HG03139 (cell line): ENCODE results near the gene PLEKHO2.

Experiments used
- ATAC-seq: cut with Tn5 transposase; IDR thresholded peaks from one replicate; pipeline ENCODE4 v1.9.1; 2021; ENCODE audit not compliant: unreplicated experiment

The PLEKHO2 gene

DNA sequence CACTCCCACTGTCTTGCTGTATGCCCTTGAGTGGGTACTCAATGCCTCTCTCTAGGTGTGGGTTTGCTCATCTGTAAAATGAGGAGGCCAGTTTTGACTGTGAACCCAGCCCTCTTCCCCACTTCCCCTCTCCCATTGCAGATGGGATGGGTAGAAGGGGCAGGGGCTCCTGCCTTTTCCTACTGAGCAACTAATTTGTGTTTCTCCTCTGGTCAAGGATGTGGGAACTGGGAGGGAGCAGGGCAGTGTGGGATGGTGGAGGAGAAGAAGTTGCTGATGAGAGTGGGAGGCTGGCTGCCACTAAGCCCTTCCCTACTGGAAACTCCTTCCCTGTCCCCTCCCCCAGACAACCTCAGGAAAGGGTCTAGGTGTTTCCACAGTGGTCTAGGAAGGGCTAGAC lies 49.8 kb downstream of the PLEKHO2 start:
- no peak for ATAC-seq

DNA sequence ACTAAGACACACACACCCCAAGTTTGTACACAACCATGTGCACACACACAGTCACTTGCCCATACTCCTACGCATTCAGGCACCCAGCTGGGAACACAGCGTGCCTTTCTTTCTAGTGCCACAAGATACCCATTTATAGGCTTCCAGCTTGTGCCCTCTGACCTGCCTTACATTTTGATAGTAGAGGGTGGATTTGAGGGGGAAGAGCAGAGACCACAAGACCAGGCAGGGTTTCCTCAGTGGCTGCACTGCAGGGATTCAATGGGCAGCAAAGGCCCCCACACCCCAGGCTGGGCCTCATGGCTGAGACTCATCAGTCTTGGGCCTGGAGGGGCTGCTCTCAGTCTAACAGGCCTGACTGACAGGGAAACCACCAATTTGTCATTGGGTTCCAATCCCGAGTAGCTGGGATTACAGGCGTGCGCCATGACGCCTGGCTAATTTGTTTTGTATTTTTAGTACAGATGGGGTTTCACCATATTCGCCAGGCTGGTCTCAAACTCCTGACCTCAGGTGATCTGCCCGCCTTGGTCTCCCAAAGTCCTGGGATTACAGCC lies 51.2 kb downstream of the PLEKHO2 start:
- no peak for ATAC-seq

DNA sequence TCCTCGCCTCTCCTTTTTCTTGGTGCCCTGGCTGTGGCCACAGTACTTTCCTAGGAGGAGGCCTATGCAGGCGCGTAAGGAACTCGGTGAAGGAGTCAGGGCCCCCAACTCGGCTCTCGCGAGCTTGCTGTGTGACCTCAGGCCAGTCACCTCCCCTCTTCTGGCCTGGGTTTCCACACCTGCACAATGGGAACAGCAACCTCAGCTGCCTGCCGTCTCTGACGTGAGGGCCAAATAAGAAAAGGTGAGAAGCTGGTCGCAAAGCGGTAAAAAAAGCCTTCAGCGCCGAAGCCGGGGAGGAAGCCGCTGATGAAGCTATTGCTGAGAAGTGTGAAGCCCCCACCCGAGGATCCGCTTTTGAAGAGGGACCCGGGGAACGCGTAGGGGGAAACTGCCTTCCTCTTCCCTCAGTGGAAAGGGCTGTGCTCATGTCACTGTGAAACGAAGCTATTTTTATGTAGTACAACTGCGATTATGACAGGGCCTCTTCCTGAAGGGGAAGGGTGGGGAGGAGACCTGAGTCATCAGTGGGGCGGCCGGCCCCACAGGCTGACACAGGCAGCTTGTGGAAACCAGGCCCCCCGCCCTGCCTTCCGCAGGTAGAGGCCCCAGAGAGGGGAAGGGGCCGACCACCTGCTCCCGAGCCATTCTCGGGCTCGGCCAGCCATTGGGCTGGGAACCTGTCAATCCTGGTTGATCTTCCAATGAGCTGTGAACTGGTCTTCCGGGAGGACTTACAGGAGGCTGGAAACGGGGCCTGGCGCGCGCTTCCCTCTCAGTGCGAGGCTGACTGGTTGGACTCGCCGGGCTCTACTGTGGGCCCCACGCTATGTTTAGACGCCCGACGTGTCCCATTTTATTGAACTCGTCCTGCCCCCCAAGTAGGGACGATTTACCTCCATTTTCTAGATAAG lies 52.0 kb downstream of the PLEKHO2 start:
- ATAC-seq: peak; percentile 53

DNA sequence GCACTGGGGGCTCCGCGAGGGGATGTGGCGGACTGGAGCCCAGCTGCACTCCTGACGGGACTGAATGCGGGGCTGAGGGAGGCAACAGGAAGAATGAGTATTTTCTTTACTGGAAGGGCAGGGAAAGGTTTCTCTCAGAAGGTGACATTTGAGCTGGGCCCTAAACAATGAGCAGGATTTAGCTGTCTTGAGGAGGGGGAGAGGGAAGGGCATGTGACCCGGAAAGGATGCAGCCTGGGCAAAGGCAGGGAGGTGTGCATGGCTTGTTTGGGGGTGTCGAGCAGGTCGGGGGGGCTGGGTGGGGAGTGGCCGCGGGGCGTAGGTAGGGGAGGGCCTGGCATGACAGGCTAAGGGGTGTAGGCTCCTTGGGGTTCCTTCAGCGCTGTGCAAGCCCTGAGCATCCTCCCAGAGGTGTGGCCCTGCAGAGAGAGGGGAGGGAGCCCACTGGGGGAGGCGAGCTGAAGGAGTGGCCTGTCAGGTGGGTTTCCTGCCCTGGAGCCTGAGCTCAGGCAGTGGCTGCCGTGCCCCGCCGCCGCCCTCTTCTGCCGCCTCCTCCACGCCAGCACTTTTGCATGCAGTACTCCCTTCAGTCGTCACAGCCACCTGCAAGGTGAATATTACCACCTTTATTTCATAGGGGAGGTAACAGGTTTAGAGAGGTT lies 52.8 kb downstream of the PLEKHO2 start:
- ATAC-seq: peak; percentile 40

DNA sequence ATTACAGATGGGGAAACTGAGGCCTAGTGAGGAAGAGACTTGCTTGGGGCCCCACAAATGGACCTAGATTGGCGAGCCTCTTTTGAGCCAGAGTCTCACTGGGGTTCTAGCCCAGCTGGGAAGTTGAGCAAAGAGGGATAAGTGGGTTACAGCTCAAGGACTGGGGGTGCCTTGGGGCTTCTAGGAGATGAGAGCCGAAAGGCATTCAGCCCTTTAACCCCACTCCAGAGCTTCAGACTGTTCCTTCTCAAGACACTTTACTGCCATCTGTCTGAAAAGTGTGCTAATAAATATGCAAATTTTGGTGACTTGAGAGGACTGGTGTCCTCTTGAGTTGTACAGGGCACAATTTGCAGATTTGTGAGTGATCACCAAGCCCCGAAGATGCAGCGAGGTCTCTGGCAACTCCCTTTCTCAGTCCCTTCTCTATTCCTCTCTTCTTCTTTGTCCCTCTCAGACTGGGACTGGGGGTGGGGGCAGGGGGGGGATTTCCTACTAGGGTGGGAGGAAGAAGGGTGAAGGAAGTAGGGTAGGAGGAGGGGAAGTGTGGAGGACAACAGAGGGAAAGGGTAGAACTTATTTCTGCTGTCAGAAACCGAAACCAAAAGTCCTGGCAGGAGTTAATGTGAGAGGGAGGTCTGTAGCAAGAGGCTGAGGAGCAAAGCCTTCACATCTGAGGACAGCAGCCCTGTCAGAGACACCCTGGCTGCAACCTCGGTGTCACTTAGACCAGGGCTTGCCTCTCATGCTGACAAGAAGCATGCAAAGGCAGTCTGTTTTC lies 53.8 kb downstream of the PLEKHO2 start:
- ATAC-seq: no peak

DNA sequence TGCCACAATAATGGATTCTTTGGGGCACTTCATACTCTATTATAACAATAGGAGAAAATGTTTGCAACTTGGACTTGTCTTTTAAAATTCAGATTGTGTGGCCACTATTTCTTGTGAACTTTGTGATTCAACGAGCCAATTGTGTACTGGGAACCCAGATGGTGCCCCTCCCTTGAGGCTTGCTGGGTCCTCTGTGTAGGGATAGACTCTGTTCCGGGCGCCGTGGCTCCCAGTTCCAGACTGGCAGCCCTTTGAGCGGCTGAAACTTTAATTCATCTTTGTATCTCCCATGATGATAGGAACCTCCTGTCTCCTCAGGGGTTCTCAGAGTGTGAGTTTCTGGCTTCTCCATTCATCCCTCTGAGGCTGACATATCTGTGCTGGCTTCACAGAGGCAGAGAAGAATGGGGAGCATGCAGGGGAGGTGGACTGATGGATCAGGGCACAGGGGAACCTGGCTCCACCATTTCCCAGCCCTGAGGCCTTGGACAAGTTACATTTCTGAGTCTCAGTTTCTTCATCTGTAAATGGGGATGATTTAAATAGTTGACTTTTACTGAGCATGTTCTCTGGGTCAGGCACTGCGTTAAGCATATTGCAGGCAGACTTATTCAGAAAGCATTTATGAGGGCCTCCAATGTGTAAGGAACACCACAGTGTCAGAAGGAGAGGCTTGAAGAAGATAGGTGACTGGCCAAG lies 54.8 kb downstream of the PLEKHO2 start:
- no peak for ATAC-seq

DNA sequence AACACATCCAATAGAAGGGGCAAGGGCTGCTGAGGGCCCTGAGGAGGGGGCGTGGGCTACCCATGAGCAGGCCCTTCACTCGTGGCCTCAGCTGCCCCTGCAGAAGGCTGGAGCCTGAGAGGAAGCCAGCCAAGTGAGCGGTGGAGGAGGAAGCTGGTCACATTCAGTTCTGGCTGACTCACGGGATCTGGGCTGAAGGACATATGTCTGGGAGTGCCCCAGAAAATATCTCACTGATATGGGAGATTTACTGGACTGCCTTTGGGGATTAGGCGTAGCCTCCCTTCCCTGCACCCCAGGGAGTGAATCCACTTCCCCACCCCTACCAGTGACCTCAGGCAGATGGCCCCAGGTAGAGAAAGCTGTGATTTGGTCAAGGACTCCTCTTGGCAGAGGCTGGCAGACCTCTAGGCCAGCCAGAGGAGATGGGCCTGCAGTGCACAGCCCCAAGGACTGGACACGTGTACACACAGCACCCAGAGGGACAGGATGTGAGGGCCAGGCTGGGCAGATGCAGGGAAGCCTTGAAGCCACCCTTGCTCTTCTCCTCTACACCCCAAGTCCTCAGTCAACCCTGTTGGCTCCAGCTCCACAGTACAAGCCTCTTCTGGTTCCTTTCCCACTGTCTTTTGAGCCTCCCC lies 55.8 kb downstream of the PLEKHO2 start:
- no peak for ATAC-seq

DNA sequence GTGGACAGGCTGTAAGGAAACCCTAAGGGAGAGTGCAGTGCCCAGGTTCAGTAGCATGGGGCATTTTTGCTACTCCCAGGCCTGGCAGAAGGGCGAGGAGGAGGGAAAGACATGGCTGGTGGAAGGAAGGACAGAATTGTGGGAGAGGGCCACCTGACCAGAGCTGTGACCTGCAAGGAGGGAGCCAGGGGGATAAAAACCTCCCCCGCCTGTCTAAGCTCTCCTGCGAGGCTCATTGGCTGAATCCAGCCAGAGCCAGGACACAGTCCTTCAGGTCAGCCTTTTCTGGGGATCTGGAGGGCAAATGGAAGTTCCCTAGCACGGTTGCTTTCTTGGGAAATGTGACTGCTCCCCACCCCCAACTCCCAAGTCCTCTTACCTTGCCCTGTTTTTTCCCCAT lies 56.7 kb downstream of the PLEKHO2 start:
- no peak for ATAC-seq

DNA sequence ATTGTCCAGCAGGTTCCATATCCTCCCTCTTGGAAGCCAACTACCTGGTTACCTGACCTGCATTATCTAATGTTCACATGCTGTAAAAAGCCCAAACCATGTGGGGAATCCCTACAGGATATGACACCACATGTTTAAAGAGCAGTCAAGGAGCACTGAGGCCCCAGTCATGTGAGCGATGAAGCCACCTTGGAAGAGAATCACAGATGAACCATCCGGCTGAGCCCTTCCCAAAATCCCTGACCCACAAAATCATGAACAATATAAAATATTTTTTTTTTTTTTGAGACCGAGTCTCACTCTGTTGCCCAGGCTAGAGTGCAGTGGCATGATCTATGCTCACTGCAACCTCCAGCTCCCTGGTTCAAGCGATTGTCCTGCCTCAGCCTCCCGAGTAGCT lies 59.4 kb downstream of the PLEKHO2 start:
- ATAC-seq: no peak

DNA sequence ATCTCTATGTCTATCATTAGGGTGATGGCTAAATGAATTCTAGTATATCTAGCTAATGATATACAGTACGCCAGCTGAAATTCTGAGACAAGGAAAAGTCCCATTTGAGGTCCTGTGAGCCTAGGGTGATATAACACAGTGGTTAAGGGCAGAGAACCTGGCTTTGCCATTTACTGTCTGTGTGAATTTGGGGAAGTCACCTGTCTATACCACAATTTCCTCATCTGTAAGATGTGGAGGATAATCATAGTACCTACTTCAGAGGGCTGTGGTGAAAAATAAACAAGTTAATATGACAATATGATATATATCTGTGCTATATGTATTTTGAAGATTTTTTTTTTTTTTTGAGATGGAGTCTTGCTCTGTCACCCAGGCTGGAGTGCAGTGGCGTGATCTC lies 60.2 kb downstream of the PLEKHO2 start:
- no peak for ATAC-seq

DNA sequence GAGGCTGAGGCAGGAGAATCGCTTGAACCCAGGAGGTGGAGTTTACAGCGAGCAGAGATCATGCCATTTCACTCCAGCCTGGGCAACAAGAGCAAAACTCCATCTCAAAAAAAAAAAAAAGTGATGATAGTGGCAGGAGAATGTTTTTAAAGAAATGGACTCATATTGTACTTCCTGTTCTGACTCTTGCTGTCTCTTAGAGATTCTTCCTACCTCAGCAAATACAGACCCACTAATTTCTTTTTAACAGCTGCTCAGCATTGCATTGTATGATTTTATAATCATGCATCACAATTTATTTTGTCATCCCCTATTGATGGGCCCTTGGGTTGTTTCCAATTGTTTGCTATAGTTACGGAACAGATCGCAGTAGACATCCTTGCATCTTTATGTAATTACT lies 61.1 kb downstream of the PLEKHO2 start:
- no peak for ATAC-seq

DNA sequence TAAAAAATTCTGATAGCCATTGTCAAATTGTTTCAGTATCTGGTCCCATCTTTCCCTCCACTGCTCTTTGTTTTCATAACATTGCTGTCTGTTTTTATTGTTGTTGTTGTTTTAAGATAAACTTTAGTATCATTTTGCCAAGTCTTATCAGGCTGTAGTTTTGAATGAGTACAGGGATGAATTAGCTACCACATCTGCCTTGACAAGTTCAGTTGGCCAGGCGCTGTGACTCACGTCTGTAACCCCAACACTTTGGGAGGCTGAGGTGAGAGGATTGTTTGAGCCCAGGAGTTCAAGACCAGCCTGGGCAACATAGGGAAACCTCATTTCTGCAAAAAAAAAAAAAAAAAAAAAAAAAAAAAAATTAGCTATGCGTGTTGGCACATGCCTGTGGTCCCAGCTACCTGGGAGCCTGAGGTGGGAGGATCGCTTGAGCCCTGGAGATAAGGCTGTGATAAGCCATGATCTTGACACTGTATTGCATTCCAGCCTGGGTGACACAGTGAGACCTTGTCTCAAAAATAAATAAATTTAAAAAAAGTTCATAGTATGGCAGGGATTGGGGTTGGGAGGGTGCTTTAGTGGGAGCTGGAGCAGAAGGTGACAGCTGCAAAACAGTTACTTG lies 61.7 kb downstream of the PLEKHO2 start:
- no peak for ATAC-seq

DNA sequence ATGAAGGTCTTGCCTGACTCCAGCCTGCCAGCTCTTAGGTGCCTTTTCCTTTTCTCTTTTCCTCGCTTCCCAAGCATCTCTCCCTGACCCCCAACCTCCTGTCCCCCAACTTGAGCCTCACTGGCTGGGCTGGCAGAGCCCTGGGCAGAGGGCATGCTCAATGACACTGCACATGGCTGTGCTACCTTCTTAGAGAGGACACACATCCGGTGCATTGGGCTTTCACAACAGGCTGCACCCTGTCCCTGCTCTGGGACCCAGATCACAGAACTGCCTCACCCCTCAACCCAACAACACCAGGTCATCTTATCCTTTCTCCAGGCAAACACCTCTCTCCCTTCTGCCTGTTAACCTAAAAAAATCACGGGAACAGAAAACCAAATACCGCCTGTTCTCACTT lies 62.5 kb downstream of the PLEKHO2 start:
- no peak for ATAC-seq

DNA sequence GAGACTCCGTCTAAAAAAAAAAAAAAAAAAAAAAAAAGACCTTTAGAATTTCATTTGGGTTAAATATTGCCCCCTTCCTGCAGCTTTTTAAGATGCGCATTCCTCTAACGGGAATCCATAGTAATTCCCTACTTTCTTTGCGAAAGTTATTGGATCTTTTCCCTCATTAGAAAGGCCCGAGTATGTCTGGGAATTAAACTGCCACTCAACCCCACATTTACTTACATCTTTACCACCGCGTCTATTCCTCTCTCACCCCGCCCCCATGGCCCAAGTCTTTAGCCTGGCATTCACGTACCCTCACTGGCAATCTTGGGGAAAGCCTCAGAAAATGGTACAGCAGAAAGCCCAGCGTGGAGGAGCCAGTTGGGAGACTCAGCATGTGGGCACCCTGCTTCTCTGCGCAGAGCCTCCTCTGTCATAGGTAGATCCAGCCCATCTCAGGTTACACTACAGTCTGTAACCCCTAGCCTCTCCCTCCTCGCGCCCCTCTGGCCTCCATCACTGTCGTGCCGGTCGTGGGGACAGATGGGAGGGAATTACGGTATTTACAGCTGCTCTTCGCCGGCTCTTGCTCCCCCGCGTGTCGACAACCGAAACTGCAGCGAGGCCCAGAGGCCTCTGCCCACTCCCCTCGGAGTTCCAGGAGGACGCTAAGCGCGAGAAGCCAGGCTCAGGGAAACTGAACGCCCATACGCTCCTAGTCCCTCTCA lies 63.6 kb downstream of the PLEKHO2 start:
- no peak for ATAC-seq

DNA sequence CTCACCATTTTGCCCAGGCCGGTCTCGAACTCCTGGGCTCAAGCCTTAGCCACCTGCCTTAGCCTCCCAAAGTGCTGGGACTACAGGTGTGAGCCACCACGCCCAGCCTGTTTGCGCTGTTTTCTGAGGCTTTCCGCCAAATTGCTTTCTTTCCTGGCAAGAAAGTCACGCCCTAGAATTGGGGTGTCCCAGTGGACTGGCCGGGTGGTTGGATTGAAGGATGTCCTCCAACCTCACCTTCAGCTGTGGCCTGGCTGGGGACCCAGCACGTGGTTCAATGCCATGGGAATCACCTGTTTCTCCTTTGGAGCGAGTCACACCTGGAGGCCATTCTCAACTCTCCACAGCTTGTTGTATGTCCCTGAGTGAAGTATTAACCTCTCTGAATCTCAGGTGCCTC lies 64.2 kb downstream of the PLEKHO2 start:
- ATAC-seq: no peak

DNA sequence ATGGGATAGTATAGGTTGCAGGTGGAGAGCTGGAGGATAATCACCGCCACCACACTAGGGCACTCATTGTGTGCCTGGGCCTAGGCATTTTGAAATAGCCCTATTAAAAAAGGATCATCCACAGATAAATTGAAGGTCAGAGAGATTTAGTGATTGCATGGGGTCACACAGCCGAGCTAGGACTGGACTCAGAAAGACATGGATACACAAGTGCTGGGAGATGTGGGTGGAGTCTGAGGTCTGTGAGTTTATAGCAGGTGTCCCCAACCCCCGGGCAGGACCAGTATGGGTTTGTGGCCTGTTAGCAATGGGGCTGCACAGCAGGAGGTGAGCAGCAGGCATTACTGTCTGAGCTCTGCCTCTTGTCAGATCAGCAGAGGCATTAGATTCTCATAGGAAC lies 64.7 kb downstream of the PLEKHO2 start:
- no peak for ATAC-seq

DNA sequence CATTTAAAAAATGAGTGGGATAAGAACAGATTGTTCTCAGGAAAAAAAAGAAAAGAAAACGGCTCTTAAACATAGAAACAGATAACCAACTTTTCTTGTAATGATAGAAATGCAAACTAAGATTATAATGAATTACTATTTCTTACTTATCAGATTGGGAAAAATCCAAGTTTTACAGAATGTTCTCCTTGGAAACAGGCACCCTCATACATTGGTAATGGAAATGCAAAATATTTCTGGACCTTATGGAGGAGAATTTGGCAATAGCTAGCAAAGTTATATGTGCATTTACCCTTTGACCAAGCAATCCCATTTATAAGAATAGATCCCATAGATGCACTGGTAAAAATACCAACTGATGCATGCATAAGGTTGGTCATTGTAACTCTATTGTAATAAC lies 66.3 kb downstream of the PLEKHO2 start:
- ATAC-seq: no peak

DNA sequence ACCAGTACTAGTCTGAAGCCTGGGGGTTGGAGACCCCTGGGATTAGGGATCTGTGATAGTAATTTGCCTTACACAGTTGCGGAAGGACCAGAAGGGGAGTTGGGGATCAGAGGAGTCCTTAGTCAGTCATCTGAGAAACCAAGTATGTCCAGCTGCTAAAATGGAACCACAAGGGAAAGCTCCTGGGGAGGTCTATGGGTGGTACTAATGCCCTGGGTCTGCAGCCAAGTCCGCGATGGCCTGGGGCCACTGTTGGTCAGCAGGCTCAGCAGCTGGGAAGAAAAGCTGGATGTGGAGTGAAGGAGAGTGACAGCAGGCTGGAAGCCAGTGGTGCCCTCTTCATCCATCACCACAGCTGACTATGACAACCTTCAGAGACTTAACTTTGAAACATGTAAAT lies 67.8 kb downstream of the PLEKHO2 start:
- ATAC-seq: no peak
